ENCODE data around the gene SERPINB10.

SERPINB10 gene

GRCh38 chr18:63982361-63982760, 74.6 kb downstream of the SERPINB10 start:
- DNase-seq (ENCODE audit: low read depth), result no peak

All from activated gamma-delta T cell treated with anti-CD3 and anti-CD28 coated beads, Interleukin-2, amount 50 U/mL, for 16 hours (primary cell).